ENCODE data around the gene USPL1.

- TF ChIP-seq POLR2AphosphoS5 (IDR thresholded peaks at IDR 0.05) (no peak), EP300 (IDR thresholded peaks at IDR 0.05) (no peak)
Measured at GRCh38 chr13:30610311-30610710, 7.4 kb upstream of the USPL1 start.
